H9 (cell line): ENCODE measurements around the gene ATG14. TPM values are rescaled to one million over a fixed set of nuclear protein-coding genes. Genes with fewer than 3 reads are reported as not detected.

ENCODE experiments used
- DNase-seq: peaks from one replicate; pipeline ENCODE4 v3.0.0-alpha.2; 2017
- H2AFZ ChIP-seq: one replicate; pipeline ENCODE4 v1.6.1; 2013; ENCODE audit warnings: mild to moderate bottlenecking, low read length, control low read depth, moderate library complexity
- H2AK5ac ChIP-seq: 2 replicates; pipeline ENCODE4 v1.6.1; 2013; ENCODE audit warnings: low read length, control low read depth, mixed read lengths; ENCODE audit not compliant: insufficient read length
- H2BK120ac ChIP-seq: one replicate; pipeline ENCODE4 v1.6.1; 2013; ENCODE audit warnings: low read depth, mild to moderate bottlenecking, low read length, control low read depth, inconsistent platforms; ENCODE audit not compliant: poor library complexity, severe bottlenecking
- H2BK12ac ChIP-seq: 2 replicates; pipeline ENCODE4 v1.6.1; 2013; ENCODE audit warnings: low read length, control low read depth, mixed read lengths, low read depth; ENCODE audit not compliant: insufficient read length
- H2BK15ac ChIP-seq: 2 replicates; pipeline ENCODE4 v1.6.1; 2013; ENCODE audit warnings: low read depth, low read length, control low read depth
- H2BK20ac ChIP-seq: one replicate; pipeline ENCODE4 v1.6.1; 2013; ENCODE audit warnings: low read depth, mild to moderate bottlenecking, low read length, control low read depth, inconsistent platforms; ENCODE audit not compliant: poor library complexity, severe bottlenecking
- H2BK5ac ChIP-seq: 2 replicates; pipeline ENCODE4 v1.6.1; 2013; ENCODE audit warnings: low read length, control low read depth, mixed read lengths; ENCODE audit not compliant: insufficient read length
- H3K14ac ChIP-seq: 2 replicates; pipeline ENCODE4 v1.6.1; 2013; ENCODE audit warnings: low read length, control low read depth; ENCODE audit not compliant: insufficient read depth
- H3K18ac ChIP-seq: 2 replicates; pipeline ENCODE4 v1.6.1; 2013; ENCODE audit warnings: low read depth, mild to moderate bottlenecking, mixed read lengths, low read length, control low read depth; ENCODE audit not compliant: insufficient read length
- H3K23ac ChIP-seq: 2 replicates; pipeline ENCODE4 v1.6.1; 2013; ENCODE audit warnings: low read length, control low read depth, mixed read lengths, low read depth; ENCODE audit not compliant: insufficient read length
- H3K23me2 ChIP-seq: 2 replicates; pipeline ENCODE4 v1.6.1; 2013; ENCODE audit warnings: low read depth, mild to moderate bottlenecking, mixed read lengths, low read length, control low read depth; ENCODE audit not compliant: insufficient read length, poor library complexity, severe bottlenecking
- H3K27ac ChIP-seq: 2 replicates; pipeline ENCODE4 v1.5.1; 2013; ENCODE audit warnings: low read length, control low read depth, mixed read lengths, low read depth; ENCODE audit not compliant: insufficient read length
- H3K27me3 ChIP-seq: 2 replicates; pipeline ENCODE4 v1.6.1; 2013; ENCODE audit warnings: low read length, control low read depth, inconsistent platforms; ENCODE audit not compliant: insufficient read depth
- H3K4ac ChIP-seq: 2 replicates; pipeline ENCODE4 v1.6.1; 2013; ENCODE audit warnings: low read depth, mild to moderate bottlenecking, control low read depth, inconsistent platforms, low read length, moderate library complexity
- H3K4me1 ChIP-seq: 2 replicates; pipeline ENCODE4 v1.6.1; 2013; ENCODE audit warnings: low read length, control low read depth, inconsistent platforms; ENCODE audit not compliant: insufficient read depth
- H3K4me2 ChIP-seq: 2 replicates; pipeline ENCODE4 v1.6.1; 2013; ENCODE audit warnings: low read length, control low read depth, mixed read lengths; ENCODE audit not compliant: insufficient read length, insufficient read depth
- H3K56ac ChIP-seq: 2 replicates; pipeline ENCODE4 v1.6.1; 2013; ENCODE audit warnings: low read depth, mild to moderate bottlenecking, mixed read lengths, low read length, control low read depth; ENCODE audit not compliant: insufficient read length
- H3K79me1 ChIP-seq: 2 replicates; pipeline ENCODE4 v1.6.1; 2013; ENCODE audit warnings: low read depth, mild to moderate bottlenecking, moderate library complexity, low read length, control low read depth, inconsistent platforms; ENCODE audit not compliant: insufficient read depth, poor library complexity, severe bottlenecking
- H3K79me2 ChIP-seq: 2 replicates; pipeline ENCODE4 v1.6.1; 2013; ENCODE audit warnings: low read length, control low read depth, inconsistent platforms; ENCODE audit not compliant: insufficient read depth
- H3K9ac ChIP-seq: 2 replicates; pipeline ENCODE4 v1.6.1; 2013; ENCODE audit warnings: low read length, control low read depth, mixed read lengths; ENCODE audit not compliant: insufficient read length; ENCODE audit errors: extremely low read depth
- H3K9me3 ChIP-seq: one replicate; pipeline ENCODE4 v1.6.1; 2013; ENCODE audit warnings: low read depth, low read length, inconsistent platforms; ENCODE audit not compliant: control insufficient read depth
- H3T11ph ChIP-seq: one replicate; pipeline ENCODE4 v1.6.1; 2013; ENCODE audit warnings: mild to moderate bottlenecking, low read length, control low read depth, inconsistent platforms
- H4K20me1 ChIP-seq: one replicate; pipeline ENCODE4 v1.6.1; 2013; ENCODE audit not compliant: control insufficient read depth, insufficient read length, insufficient read depth
- H4K5ac ChIP-seq: 2 replicates; pipeline ENCODE4 v1.6.1; 2013; ENCODE audit warnings: low read depth, mild to moderate bottlenecking, mixed read lengths, low read length, control low read depth; ENCODE audit not compliant: insufficient read length
- H4K8ac ChIP-seq: replicated peaks from 2 replicates; pipeline ENCODE4 v1.6.1; 2013; ENCODE audit warnings: low read length, control low read depth, mixed read lengths, low read depth; ENCODE audit not compliant: insufficient read length
- H4K91ac ChIP-seq: 2 replicates; pipeline ENCODE4 v1.6.1; 2013; ENCODE audit warnings: low read depth, mild to moderate bottlenecking, moderate library complexity, mixed read lengths, low read length, control low read depth; ENCODE audit not compliant: insufficient read length
- H3K27ac Mint-ChIP-seq, 3 experiments: 2 replicates in 2 of 3; 3 replicates in 1 of 3; pipeline ENCODE4 v1.8.0; 2020 to 2021; ENCODE audit warnings: mixed read lengths in 3 of 3, mild to moderate bottlenecking in 1 of 3, moderate library complexity in 1 of 3
- H3K27me3 Mint-ChIP-seq: 2 replicates; pipeline ENCODE4 v1.8.0; 2021; ENCODE audit warnings: low read depth, mild to moderate bottlenecking, moderate library complexity, mixed read lengths
- H3K36me3 Mint-ChIP-seq, 3 experiments: 2 replicates in 2 of 3; 3 replicates in 1 of 3; pipeline ENCODE4 v1.8.0; 2020 to 2021; ENCODE audit warnings: low read depth in 3 of 3, mixed read lengths in 3 of 3; ENCODE audit not compliant: insufficient read depth in 1 of 3
- H3K4me1 Mint-ChIP-seq, 2 experiments: 2 replicates each; pipeline ENCODE4 v1.8.0; 2020; ENCODE audit warnings: mixed read lengths in 2 of 2
- H3K4me3 Mint-ChIP-seq, 2 experiments: 2 replicates in 1 of 2; 3 replicates in 1 of 2; pipeline ENCODE4 v1.8.0; 2020 to 2021; ENCODE audit warnings: mild to moderate bottlenecking in 2 of 2, mixed read lengths in 2 of 2, moderate library complexity in 1 of 2
- H3K9me3 Mint-ChIP-seq, 2 experiments: 2 replicates in 1 of 2; 3 replicates in 1 of 2; pipeline ENCODE4 v1.8.0; 2020; ENCODE audit warnings: mild to moderate bottlenecking in 2 of 2, mixed read lengths in 2 of 2, moderate library complexity in 1 of 2
- CTCF ChIP-seq: fragments of 200-600 bp; sonication (generic); conservative IDR thresholded peaks from 3 replicates; pipeline ENCODE4 v1.8.0; 2021; ENCODE audit warnings: antibody characterized with exemption, mild to moderate bottlenecking
- WGBS: extraction: QIAGEN DNeasy Blood & Tissue Kit; methylation state at CpG from one replicate; pipeline ENCODE4 v1.1.7; 2013; ENCODE audit warnings: missing lambda C conversion rate, low lambda C conversion rate, mixed read lengths; ENCODE audit not compliant: insufficient read length; ENCODE audit errors: extremely low coverage; 5-methylcytosine and 5-hydroxymethylcytosine counted together
- total RNA-seq: library from RNA; stranded (reverse); gene quantifications from 2 replicates; pipeline ENCODE4 v1.2.1, GENCODE V29; 2021

The ATG14 gene
- total RNA-seq, 1 experiment from 2014 or later = 13.6 TPM

- Histone ChIP-seq H3T11ph (no peak overlapping the region), H4K20me1 (no peaks in the 10 kb centered on the region), H2BK20ac (no peak overlapping the region), H3K79me2 (no peaks in the 10 kb centered on the region), H2AK5ac (no peak overlapping the region), H3K56ac (no peak overlapping the region), H2BK12ac (no peak overlapping the region), H4K8ac (no peak overlapping the region), H2BK120ac (no peak overlapping the region), H3K79me1 (no peaks in the 10 kb centered on the region), H3K27ac (no peak overlapping the region), H3K4me1 (peaks cover 2% of the 10 kb centered on the region; the same call in 1 of the 2 replicates), H4K5ac (no peak overlapping the region), H3K23ac (no peak overlapping the region), H3K27me3 (no peaks in the 10 kb centered on the region), H3K4ac (no peak overlapping the region), H2AFZ (no peak overlapping the region), H3K18ac (no peak overlapping the region), H3K9ac (no peak overlapping the region), H4K91ac (no peak overlapping the region), H3K14ac (no peak overlapping the region), H3K23me2 (no peaks in the 10 kb centered on the region), H2BK5ac (no peak overlapping the region), H2BK15ac (no peak overlapping the region), H3K9me3 (no peaks in the 10 kb centered on the region), H3K4me2 (no peak overlapping the region)
- Mint-ChIP-seq H3K36me3 (no peaks in the 10 kb centered on the region), H3K27me3 (peaks cover 3% of the 10 kb centered on the region; the same call in 1 of the 2 replicates), H3K4me3 (no peak overlapping the region), H3K27ac (no peak overlapping the region), H3K9me3 (no peaks in the 10 kb centered on the region), H3K4me1 (peaks cover 16 to 17% of the 10 kb centered on the region in 2 experiments)
- no peak for TF ChIP-seq CTCF
- WGBS = no CpG with 5 or more reads among the region's 6 CpGs
- DNase-seq = no peak
Observed at GRCh38 chr14:55433880-55434804, 22.5 kb upstream of the ATG14 start.
